OCI-LY7 (cell line): Measurements from ENCODE around the gene SERF2. TPM values are rescaled to one million over a fixed set of nuclear protein-coding genes. Genes with fewer than 3 reads are reported as not detected.
A peak's percentile ranks its signal among the peaks of the same experiment; 100 is the strongest.

ENCODE experiments used
- BruUV-seq: library from RNA; stranded (reverse); fragments of 400-500 nt; replicated peaks from 2 replicates; lab custom pipeline; 2021; lab: Mats Ljungman, UMichigan
- CTCF ChIA-PET: fragments of 300-600 bp; sonication (Branson Sonifier 250); formaldehyde crosslinking; loops from one replicate; lab custom pipeline; 2022; ENCODE audit warnings: antibody characterized with exemption; ENCODE audit not compliant: unreplicated experiment; lab: Charles Lee
- POLR2A ChIA-PET: fragments of 300-600 bp; sonication (Branson Sonifier 250); formaldehyde crosslinking; loops from one replicate; lab custom pipeline; 2022; ENCODE audit warnings: antibody characterized with exemption; lab: Charles Lee
- DNase-seq: peaks from one replicate; pipeline ENCODE4 v3.0.0-alpha.2; 2015; ENCODE audit warnings: low spot score
- H2AFZ ChIP-seq: fragments of 200-600 bp; sonication (generic), shearing (Covaris generic); 2 replicates; pipeline ENCODE4 v1.6.1; 2014; ENCODE audit warnings: mild to moderate bottlenecking, antibody characterized with exemption, low read length, moderate library complexity
- H3K27ac ChIP-seq: fragments of 200-600 bp; sonication (generic); 2 replicates; pipeline ENCODE4 v1.5.1; 2014; ENCODE audit warnings: mixed run types, low read depth, mild to moderate bottlenecking, moderate library complexity, low read length, inconsistent platforms; ENCODE audit not compliant: poor library complexity, severe bottlenecking
- H3K36me3 ChIP-seq: fragments of 200-600 bp; sonication (generic); 2 replicates; pipeline ENCODE4 v1.6.1; 2014; ENCODE audit warnings: mild to moderate bottlenecking, antibody characterized with exemption, low read length, moderate library complexity, mixed read lengths; ENCODE audit not compliant: insufficient read depth
- H3K4me1 ChIP-seq: fragments of 200-600 bp; sonication (generic); 2 replicates; pipeline ENCODE4 v1.5.1; 2014; ENCODE audit warnings: mild to moderate bottlenecking, low read length; ENCODE audit not compliant: insufficient read depth, poor library complexity, severe bottlenecking
- H3K4me2 ChIP-seq: fragments of 200-600 bp; sonication (generic); 2 replicates; pipeline ENCODE4 v1.6.1; 2014; ENCODE audit warnings: mild to moderate bottlenecking, low read length
- H3K4me3 ChIP-seq: fragments of 200-600 bp; sonication (generic); 2 replicates; pipeline ENCODE4 v1.5.1; 2014; ENCODE audit warnings: mild to moderate bottlenecking, low read depth, low read length; ENCODE audit not compliant: poor library complexity, severe bottlenecking
- H3K79me2 ChIP-seq: fragments of 200-600 bp; sonication (generic); 2 replicates; pipeline ENCODE4 v1.6.1; 2016; ENCODE audit warnings: low read depth, mild to moderate bottlenecking, low read length, moderate library complexity, mixed read lengths; ENCODE audit not compliant: insufficient read depth
- H3K9me2 ChIP-seq: fragments of 200-600 bp; sonication (generic); 2 replicates; pipeline ENCODE4 v1.6.1; 2016; ENCODE audit warnings: mild to moderate bottlenecking, low read length, mixed read lengths; ENCODE audit not compliant: insufficient read depth
- H3K9me3 ChIP-seq: fragments of 200-600 bp; sonication (generic); 2 replicates; pipeline ENCODE4 v1.6.1; 2014; ENCODE audit warnings: mild to moderate bottlenecking, mixed run types, low read length, mixed read lengths
- H4K20me1 ChIP-seq: fragments of 200-600 bp; sonication (generic); 2 replicates; pipeline ENCODE4 v1.6.1; 2014; ENCODE audit warnings: mild to moderate bottlenecking, antibody characterized with exemption, low read length, moderate library complexity, mixed read lengths; ENCODE audit not compliant: insufficient read depth
- EZH2phosphoT487 ChIP-seq: fragments of 200-600 bp; sonication (generic); IDR thresholded peaks from 2 replicates; pipeline ENCODE4 v1.6.1; 2018; ENCODE audit warnings: low read depth, borderline replicate concordance, mild to moderate bottlenecking, mixed run types, antibody characterized with exemption, low read length, moderate library complexity, mixed read lengths
- intact Hi-C: fragments of 100-400 bp; cut with micrococcal nuclease; formaldehyde crosslinking; loops from one replicate; pipeline ENCODE4 v1.10.0; 2022; ENCODE audit not compliant: unreplicated experiment
- total RNA-seq, 2 experiments: library from RNA; depleted of rRNA in 1 of 2; stranded (reverse); fragments of >200 nt in 1 of 2; shearing (Covaris generic) in 1 of 2; gene quantifications; 2 replicates each; pipeline ENCODE4 v1.2.3, GENCODE V29; 2014 to 2022
- TF ChIP-seq, protein P1 (sequence below): fragments of 200-600 bp; sonication (generic); conservative IDR thresholded peaks from 2 replicates; pipeline ENCODE4 v1.5.1; 2014; ENCODE audit warnings: mild to moderate bottlenecking, antibody characterized with exemption, low read length, moderate library complexity, mixed read lengths

Gene SERF2
- total RNA-seq, 2 experiments from 2014 or later = 581 to 1,370 TPM

DNA sequence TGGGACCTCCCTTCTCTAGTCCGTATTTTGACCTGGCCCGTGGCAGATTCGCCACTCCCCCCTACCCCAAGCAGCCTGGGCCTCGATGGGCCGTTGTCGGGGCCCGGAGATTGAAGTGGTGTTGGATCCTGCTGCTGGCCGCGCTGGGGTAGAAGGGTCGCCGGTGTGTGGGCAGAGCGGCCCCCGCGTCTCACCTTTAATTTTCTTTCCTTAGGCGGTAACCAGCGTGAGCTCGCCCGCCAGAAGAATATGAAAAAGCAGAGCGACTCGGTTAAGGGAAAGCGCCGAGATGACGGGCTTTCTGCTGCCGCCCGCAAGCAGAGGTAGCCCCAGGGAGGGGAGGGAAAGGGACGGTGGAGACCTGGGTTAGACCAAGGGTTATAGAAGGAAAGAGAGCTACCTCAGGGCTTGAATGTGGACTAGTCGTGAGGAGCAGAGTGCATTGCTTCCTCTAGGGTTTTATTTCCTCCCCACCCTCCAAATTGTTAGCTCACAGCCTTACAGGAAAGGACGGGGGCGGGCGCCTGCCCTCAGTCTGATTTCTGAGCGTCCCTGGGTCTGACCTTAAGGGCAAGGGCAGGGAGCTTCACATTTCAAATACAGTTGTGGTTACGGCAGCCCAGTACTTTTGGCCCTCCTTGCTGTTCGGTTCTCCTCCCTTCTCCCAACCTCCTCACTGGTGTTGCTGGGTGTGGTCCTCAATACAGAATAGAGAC lies 799 bp downstream of the SERF2 start:
- ChIA-PET CTCF (no interaction called here), POLR2A (interaction anchor here (0.6 to 6.1 kb wide), 6 partner anchors 9 to 175 kb away, joined by 3 to 47 read pairs (median 7); partner anchors contain the start of genes ELL3, MFAP1 and WDR76)
- intact Hi-C loops = loop anchor here (1.0 kb wide), 1 partner anchor 16 kb away; no protein-coding TSS in a partner anchor
- peak overlapping the region; percentile 97 for H3K4me3 ChIP-seq
- peak; percentile 60 for DNase-seq
- no peak overlapping the region for H2AFZ ChIP-seq
- H3K9me2 ChIP-seq = no peaks in the 10 kb centered on the region
- peaks cover 87% of the 10 kb centered on the region for H3K4me1 ChIP-seq
- peaks cover 32% of the 10 kb centered on the region for H3K79me2 ChIP-seq
- no TSS peak for BruUV-seq
- peaks cover 17% of the 10 kb centered on the region for H4K20me1 ChIP-seq
- peak overlapping the region; percentile 97 for H3K27ac ChIP-seq
- no peaks in the 10 kb centered on the region for H3K9me3 ChIP-seq
- peak overlapping the region; percentile 97 for H3K4me2 ChIP-seq
- peaks cover 54% of the 10 kb centered on the region for H3K36me3 ChIP-seq
- TF ChIP-seq EZH2phosphoT487 = no peak
- TF ChIP-seq, protein P1, sequence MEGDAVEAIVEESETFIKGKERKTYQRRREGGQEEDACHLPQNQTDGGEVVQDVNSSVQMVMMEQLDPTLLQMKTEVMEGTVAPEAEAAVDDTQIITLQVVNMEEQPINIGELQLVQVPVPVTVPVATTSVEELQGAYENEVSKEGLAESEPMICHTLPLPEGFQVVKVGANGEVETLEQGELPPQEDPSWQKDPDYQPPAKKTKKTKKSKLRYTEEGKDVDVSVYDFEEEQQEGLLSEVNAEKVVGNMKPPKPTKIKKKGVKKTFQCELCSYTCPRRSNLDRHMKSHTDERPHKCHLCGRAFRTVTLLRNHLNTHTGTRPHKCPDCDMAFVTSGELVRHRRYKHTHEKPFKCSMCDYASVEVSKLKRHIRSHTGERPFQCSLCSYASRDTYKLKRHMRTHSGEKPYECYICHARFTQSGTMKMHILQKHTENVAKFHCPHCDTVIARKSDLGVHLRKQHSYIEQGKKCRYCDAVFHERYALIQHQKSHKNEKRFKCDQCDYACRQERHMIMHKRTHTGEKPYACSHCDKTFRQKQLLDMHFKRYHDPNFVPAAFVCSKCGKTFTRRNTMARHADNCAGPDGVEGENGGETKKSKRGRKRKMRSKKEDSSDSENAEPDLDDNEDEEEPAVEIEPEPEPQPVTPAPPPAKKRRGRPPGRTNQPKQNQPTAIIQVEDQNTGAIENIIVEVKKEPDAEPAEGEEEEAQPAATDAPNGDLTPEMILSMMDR = no peak

DNA sequence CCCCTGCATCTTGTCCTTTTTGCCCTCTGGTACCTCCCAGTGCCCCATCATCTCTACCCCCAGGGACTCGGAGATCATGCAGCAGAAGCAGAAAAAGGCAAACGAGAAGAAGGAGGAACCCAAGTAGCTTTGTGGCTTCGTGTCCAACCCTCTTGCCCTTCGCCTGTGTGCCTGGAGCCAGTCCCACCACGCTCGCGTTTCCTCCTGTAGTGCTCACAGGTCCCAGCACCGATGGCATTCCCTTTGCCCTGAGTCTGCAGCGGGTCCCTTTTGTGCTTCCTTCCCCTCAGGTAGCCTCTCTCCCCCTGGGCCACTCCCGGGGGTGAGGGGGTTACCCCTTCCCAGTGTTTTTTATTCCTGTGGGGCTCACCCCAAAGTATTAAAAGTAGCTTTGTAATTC lies 1.5 kb downstream of the SERF2 start:
- Histone ChIP-seq H3K79me2 (peaks cover 32% of the 10 kb centered on the region), H3K9me2 (no peaks in the 10 kb centered on the region), H4K20me1 (peaks cover 17% of the 10 kb centered on the region), H3K27ac (peak overlapping the region; percentile 97), H3K4me1 (peaks cover 87% of the 10 kb centered on the region), H2AFZ (no peak overlapping the region), H3K4me3 (peak overlapping the region; percentile 97), H3K36me3 (peaks cover 54% of the 10 kb centered on the region), H3K4me2 (peak overlapping the region; percentile 97), H3K9me3 (no peaks in the 10 kb centered on the region)
- BruUV-seq = no TSS peak
- no peak for DNase-seq
- intact Hi-C loops = no loop called here
- ChIA-PET CTCF (no interaction called here), POLR2A (interaction anchor here (1.1 to 6.1 kb wide), 5 partner anchors 8 to 39 kb away, joined by 3 to 47 read pairs (median 9); partner anchors contain the start of genes ELL3, MFAP1 and WDR76)
- TF ChIP-seq, protein P1 = no peak
- TF ChIP-seq EZH2phosphoT487 = no peak
